HL-60 (cell line): ENCODE results near the gene KBTBD12.
"Not testable (repeated sequence)": the region's sequence is repeated elsewhere in the genome, so short reads cannot be mapped to it uniquely, and the experiment has no call there.

Experiments used
- DNase-seq, 2 experiments: peaks; one replicate each; pipeline ENCODE4 v3.0.0-alpha.2; 2010 to 2020; ENCODE audit warnings: low read depth in 1 of 2, low spot score in 1 of 2
- H3K27ac ChIP-seq: fragments of 250-450 bp; sonication (Bioruptor Pico); replicated peaks from 2 replicates; pipeline ENCODE4 v1.5.1; 2020; ENCODE audit warnings: mild to moderate bottlenecking, moderate library complexity
- H3K27me3 ChIP-seq: fragments of 250-450 bp; sonication (Bioruptor Pico); 2 replicates; pipeline ENCODE4 v1.5.1; 2021; ENCODE audit warnings: mild to moderate bottlenecking, moderate library complexity; ENCODE audit not compliant: insufficient read depth, poor library complexity, severe bottlenecking
- H3K4me3 ChIP-seq: replicated peaks from 2 replicates; pipeline ENCODE4 v1.5.1; 2011; ENCODE audit warnings: mild to moderate bottlenecking, control low read depth, low read length; ENCODE audit not compliant: insufficient read depth
- GABPA ChIP-seq: IDR thresholded peaks from 2 replicates; pipeline ENCODE4 v1.6.1; 2012; ENCODE audit warnings: low read depth
- POLR2AphosphoS5 ChIP-seq: IDR thresholded peaks from 2 replicates; pipeline ENCODE4 v1.6.1; 2012; ENCODE audit warnings: low read depth
- SPI1 ChIP-seq: IDR thresholded peaks from 2 replicates; pipeline ENCODE4 v1.6.1; 2012; ENCODE audit warnings: low read depth, mild to moderate bottlenecking, borderline replicate concordance
- TF ChIP-seq, protein P1 (sequence below): IDR thresholded peaks from one replicate; pipeline ENCODE4 v1.5.1; 2011; ENCODE audit warnings: low read length, control low read depth, inconsistent platforms; ENCODE audit not compliant: insufficient read depth
- TF ChIP-seq, protein P2 (sequence below): IDR thresholded peaks from 2 replicates; pipeline ENCODE4 v1.6.1; 2012; ENCODE audit warnings: low read depth; ENCODE audit not compliant: insufficient replicate concordance

The KBTBD12 gene

DNA sequence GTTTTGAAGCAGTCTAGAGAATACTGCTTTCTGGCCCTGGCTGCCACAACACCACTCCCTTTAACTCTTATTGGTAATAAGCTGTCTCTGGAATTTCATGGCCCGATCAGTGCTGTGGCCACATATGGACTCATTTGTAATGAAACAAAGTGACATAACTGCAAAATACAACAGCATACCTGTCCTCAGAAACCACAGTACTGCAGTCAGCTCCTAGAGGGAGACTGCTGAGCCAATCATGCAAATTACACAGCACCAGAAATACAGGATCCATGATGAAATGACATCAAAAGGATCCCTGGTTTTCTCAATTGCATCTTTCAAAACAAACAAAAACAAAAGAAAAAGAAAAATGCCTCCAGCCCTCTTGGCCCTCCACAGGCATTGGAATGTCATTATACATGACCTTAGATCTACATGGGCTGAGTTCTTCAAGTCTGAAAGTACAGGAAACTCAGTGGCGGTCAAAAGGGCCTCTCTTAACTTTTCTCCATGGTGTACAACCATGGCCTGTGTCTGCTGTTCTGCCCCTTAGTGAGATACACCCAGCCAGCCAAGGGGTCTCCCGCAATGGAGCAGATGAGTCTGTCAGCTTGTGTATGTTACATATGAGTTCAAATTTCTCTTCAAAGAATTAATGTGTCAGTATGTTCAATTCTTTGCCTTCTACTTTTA lies 24.9 kb upstream of the KBTBD12 start:
- H3K4me3 ChIP-seq: no peak overlapping the region
- H3K27ac ChIP-seq: no peak overlapping the region
- H3K27me3 ChIP-seq: no peaks in the 10 kb centered on the region
- TF ChIP-seq GABPA (no peak), SPI1 (no peak), POLR2AphosphoS5 (no peak)
- TF ChIP-seq, protein P1, sequence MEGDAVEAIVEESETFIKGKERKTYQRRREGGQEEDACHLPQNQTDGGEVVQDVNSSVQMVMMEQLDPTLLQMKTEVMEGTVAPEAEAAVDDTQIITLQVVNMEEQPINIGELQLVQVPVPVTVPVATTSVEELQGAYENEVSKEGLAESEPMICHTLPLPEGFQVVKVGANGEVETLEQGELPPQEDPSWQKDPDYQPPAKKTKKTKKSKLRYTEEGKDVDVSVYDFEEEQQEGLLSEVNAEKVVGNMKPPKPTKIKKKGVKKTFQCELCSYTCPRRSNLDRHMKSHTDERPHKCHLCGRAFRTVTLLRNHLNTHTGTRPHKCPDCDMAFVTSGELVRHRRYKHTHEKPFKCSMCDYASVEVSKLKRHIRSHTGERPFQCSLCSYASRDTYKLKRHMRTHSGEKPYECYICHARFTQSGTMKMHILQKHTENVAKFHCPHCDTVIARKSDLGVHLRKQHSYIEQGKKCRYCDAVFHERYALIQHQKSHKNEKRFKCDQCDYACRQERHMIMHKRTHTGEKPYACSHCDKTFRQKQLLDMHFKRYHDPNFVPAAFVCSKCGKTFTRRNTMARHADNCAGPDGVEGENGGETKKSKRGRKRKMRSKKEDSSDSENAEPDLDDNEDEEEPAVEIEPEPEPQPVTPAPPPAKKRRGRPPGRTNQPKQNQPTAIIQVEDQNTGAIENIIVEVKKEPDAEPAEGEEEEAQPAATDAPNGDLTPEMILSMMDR: no peak
- TF ChIP-seq, protein P2, sequence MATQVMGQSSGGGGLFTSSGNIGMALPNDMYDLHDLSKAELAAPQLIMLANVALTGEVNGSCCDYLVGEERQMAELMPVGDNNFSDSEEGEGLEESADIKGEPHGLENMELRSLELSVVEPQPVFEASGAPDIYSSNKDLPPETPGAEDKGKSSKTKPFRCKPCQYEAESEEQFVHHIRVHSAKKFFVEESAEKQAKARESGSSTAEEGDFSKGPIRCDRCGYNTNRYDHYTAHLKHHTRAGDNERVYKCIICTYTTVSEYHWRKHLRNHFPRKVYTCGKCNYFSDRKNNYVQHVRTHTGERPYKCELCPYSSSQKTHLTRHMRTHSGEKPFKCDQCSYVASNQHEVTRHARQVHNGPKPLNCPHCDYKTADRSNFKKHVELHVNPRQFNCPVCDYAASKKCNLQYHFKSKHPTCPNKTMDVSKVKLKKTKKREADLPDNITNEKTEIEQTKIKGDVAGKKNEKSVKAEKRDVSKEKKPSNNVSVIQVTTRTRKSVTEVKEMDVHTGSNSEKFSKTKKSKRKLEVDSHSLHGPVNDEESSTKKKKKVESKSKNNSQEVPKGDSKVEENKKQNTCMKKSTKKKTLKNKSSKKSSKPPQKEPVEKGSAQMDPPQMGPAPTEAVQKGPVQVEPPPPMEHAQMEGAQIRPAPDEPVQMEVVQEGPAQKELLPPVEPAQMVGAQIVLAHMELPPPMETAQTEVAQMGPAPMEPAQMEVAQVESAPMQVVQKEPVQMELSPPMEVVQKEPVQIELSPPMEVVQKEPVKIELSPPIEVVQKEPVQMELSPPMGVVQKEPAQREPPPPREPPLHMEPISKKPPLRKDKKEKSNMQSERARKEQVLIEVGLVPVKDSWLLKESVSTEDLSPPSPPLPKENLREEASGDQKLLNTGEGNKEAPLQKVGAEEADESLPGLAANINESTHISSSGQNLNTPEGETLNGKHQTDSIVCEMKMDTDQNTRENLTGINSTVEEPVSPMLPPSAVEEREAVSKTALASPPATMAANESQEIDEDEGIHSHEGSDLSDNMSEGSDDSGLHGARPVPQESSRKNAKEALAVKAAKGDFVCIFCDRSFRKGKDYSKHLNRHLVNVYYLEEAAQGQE: no peak
- DNase-seq: no peak

DNA sequence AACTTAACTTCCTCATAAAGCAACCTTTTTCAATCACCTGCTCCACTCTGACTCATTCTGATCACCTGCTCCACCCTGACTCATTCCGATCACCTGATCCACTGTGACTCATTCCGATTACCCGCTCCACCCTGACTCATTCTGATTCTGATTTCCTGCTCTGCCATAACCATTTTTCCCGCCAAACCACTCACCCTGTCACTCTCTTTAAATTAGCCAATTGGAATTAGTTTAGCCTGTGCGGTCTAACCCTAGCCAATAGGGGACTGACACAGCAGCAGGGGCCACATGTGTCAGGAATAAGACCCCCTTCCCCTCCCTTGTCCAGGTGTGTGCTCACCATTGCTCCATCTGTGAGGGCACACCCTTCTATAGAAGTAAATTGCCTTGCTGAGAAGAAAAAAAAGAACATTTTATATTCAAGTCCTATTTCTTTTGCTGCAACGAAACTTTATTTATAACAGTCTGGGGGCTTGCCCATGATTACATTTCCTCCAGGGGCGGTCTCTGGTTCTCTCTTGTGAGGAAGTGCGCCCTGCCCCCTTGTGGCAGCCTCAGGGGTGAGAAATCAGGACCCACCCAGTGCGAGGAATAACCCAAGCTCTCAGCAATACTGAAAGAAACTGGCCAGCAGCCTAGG lies 24.3 kb upstream of the KBTBD12 start:
- not testable (repeated sequence) for H3K27me3 ChIP-seq, DNase-seq, H3K27ac ChIP-seq, H3K4me3 ChIP-seq

DNA sequence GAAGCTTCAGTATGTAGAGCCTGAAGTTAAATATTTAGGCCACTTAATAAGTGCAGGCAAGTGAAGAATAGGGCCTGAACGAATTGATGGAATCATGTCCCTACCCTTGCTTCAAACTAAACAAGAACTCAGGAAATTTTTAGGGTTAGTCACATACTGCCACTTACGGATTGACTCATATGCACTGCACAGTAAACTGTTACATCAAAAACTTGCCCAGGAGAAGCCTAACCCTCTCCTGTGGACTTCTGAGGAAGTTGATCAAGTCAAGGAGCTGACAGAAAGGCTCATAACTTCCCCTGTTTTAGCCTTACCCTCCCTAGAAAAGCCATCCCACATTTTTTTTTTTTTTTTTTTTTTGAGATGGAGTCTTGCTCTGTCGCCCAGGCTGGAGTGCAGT lies 20.6 kb upstream of the KBTBD12 start:
- DNase-seq: no peak
- TF ChIP-seq, protein P2: no peak
- TF ChIP-seq, protein P1: no peak
- TF ChIP-seq POLR2AphosphoS5: no peak
- TF ChIP-seq GABPA: no peak
- TF ChIP-seq SPI1: no peak
- no peak overlapping the region for H3K4me3 ChIP-seq
- no peak overlapping the region for H3K27ac ChIP-seq
- no peaks in the 10 kb centered on the region for H3K27me3 ChIP-seq

DNA sequence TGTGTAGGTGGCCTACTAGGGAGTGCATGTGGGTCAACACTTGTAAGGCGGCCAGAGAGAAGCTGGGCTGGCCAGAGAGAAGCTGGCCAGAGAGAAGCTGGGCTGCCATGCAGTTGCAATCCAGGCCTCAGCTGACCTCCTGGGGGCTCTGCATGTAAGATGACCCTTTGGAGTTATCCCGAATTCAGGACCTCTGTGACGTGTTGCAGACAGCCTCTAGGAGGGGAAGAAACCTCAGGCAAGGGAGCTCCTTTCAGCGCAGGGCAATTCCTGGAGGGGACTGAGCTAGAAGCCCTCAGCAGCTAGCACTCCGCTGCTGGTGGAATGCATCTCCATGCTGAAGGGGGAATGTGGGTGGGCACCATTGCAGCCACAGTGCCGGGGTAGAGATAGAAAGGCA lies 15.8 kb upstream of the KBTBD12 start:
- TF ChIP-seq SPI1 (no peak), POLR2AphosphoS5 (no peak), GABPA (no peak)
- TF ChIP-seq, protein P2: no peak
- TF ChIP-seq, protein P1: no peak
- no peak for DNase-seq
- Histone ChIP-seq H3K27me3 (no peaks in the 10 kb centered on the region), H3K27ac (no peak overlapping the region), H3K4me3 (no peak overlapping the region)
